AG09319 (cell line): Measurements from ENCODE around the gene DCC.

Experiments
- DNase-seq: peaks from one replicate; pipeline ENCODE4 v3.0.0-alpha.2; 2010; ENCODE audit warnings: low read depth; ENCODE audit errors: extremely low read depth
- CTCF ChIP-seq: IDR thresholded peaks from 2 replicates; pipeline ENCODE4 v1.5.1; 2011; ENCODE audit warnings: low read depth, mild to moderate bottlenecking, inconsistent platforms, low read length, moderate library complexity

DCC gene

GRCh38 chr18:52685316-52685715, 345.3 kb downstream of the DCC start:
- no peak for TF ChIP-seq CTCF
- no peak for DNase-seq

GRCh38 chr18:52691841-52692240, 351.8 kb downstream of the DCC start:
- no peak for DNase-seq
- no peak for TF ChIP-seq CTCF

GRCh38 chr18:52694804-52695203, 354.8 kb downstream of the DCC start:
- no peak; the same call in none of the 2 replicates for TF ChIP-seq CTCF
- DNase-seq: no peak

GRCh38 chr18:52700116-52700515, 360.1 kb downstream of the DCC start:
- DNase-seq: no peak
- TF ChIP-seq CTCF: no peak

- TF ChIP-seq CTCF: no peak
- no peak for DNase-seq
Observed at GRCh38 chr18:52700816-52701215, 360.8 kb downstream of the DCC start.

- DNase-seq: no peak
- no peak for TF ChIP-seq CTCF
Observed at GRCh38 chr18:52701219-52701935, 361.4 kb downstream of the DCC start.

- TF ChIP-seq CTCF: no peak
- no peak for DNase-seq
Observed at GRCh38 chr18:52715421-52715820, 375.4 kb downstream of the DCC start.
